RKO (cell line): Measurements from ENCODE around the gene BOLL.
"Not testable (repeated sequence)": the region's sequence is repeated elsewhere in the genome, so short reads cannot be mapped to it uniquely, and the experiment has no call there.

Source experiments
- DNase-seq: peaks from one replicate; pipeline ENCODE4 v3.0.0-alpha.2; 2016; ENCODE audit warnings: low spot score

Gene BOLL

DNA sequence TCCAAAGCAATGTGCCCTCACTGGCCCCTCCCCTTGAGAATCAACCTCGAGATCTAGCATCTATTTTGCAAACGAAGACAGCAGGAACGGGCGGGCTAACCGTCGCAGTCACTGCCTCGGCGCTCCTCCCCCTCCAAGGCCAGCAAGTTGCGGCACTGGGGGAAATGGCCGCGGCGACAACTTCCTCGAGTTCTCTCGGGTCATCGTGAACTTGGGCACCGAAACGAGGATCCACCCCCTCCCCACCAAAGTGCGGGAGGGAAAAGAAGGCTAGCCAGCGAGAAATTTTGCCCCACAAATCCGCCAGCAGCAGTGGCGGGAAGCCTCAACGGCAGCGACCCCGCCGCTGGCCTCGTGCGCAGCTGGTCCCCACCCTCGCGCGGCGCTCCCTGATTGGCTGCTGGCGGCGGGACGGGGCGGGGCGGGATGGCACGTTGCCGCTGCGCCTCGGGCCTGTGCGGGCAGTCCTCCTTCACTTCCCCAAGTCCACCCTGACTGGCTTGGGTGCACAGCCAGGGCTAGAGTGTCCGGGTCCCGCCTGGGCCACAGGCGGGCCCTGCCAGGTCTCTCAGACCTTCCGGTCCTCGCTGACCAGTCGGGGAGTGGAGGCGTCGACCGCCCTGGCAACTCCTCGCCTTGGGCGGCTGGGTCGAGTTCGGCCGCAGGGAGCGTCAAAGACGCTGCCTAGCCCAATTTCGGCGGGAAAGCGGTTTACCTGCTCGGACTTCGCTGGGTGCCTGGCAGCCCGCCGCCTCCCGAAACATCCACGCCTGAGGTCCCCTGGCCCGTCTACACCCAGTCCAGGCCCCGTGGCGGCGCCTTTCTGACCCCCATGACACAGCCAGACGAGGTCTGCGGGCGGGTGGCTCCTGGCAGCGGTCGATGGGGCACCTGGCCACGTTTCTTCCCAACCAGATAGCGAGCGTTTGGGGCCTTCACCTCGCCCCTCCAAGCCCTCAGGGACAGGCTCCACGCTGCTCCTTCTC is at the start of gene BOLL:
TSS of gene BOLL (minus strand) at position 364 of the 986 bp plus-strand sequence. CDS start 3,469 bp downstream, outside the sequence.
- no peak for DNase-seq

DNA sequence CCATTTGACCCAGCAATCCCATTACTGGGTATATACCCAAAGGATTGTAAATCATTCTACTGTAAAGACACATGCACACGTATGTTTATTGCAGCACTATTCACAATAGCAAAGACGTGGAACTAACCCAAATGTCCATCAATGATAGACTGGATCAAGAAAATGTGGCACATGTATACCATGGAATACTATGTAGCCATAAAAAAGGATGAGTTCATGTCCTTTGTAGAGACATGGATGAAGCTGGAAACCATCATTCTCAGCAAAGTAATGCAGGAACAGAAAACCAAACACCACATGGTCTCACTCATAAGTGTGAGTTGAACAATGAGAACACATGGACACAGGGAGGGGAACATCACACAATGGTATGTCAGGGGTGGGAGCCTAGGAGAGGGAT is 49.7 kb upstream of the BOLL start:
- not testable (repeated sequence) for DNase-seq

- DNase-seq, result no peak
Measured at GRCh38 chr2:197828464-197829135, 43.5 kb upstream of the BOLL start.

- no peak for DNase-seq
Measured at GRCh38 chr2:197827618-197828017, 42.5 kb upstream of the BOLL start.

DNA sequence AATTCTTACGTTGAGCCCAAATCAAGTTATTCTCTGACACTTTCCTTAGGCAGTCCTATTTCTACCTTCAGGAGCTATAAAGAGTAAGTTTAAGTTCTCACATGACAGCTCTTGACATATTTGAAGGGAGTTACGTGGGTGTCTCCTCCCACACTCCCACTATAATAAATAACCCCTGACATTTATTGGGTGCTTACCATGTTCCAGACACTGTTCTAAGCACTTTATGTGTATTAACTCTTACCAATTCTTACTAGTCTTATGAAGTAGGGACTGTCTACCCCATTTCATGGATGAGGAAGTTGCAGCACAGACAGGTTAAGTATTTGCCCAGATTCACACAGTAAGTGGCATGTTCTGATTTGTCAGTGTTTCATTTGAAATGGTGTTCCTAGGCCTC is 37.2 kb upstream of the BOLL start:
- no peak for DNase-seq

DNA sequence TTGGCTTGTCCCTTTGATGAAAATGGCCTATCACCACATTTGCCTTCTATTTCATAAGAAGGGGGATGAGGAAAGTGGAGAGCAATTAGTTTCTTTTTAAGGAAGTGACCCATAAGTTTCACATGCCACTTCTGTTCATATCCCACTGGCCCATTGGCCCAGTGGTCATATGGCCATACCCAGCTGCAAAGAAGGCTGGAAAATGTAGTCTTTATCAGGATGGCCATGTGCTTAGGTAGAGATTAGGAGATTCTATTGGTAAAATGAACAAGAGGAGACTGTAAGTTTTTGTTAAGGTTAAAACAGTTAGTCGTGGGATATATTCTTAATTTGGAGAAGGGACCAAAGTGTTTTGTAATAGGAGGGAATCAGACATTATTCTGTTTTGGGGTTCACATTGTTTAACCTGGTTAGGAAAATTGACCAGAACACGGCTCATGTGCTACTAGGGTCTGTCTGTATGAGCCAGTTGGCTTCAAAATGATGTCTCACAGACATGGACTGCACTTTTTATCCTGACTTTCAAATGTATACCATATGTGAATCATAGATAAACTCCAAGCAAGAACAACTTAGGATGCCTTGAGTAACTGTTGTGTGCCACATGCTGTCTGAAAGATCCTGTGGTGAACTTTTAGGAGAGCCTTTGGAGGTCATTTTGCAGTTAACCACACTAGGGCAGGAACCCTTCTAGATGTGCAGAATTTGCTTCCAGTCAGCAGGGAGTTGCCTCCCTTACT is 36.6 kb upstream of the BOLL start:
- no peak for DNase-seq

- DNase-seq, result no peak
Measured at GRCh38 chr2:197814526-197814925, 29.4 kb upstream of the BOLL start.

GRCh38 chr2:197813093-197813787 is 28.1 kb upstream of the BOLL start:
- DNase-seq, result peak; percentile 82

- DNase-seq, result no peak
Measured at GRCh38 chr2:197810491-197810890, 25.4 kb upstream of the BOLL start.

DNA sequence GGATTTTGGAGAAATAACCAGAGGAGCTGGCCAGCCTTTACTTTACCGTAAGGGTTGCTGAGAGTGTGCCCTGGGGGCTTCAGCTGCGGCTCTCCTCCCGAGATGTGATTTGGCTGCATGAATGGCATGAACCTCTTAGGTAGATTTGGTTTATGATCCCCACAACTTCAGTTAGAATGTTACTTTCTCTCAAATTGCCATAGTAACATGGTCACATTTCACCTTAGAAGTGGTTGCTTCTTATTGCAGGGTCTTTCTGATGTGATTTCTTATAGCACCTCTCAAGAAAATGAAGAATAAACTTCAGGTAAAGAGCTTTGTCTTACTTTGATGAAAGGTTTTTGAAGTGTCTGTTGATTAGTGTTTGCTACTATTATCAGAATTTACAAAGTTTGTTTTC is 24.9 kb upstream of the BOLL start:
- DNase-seq, result no peak

DNA sequence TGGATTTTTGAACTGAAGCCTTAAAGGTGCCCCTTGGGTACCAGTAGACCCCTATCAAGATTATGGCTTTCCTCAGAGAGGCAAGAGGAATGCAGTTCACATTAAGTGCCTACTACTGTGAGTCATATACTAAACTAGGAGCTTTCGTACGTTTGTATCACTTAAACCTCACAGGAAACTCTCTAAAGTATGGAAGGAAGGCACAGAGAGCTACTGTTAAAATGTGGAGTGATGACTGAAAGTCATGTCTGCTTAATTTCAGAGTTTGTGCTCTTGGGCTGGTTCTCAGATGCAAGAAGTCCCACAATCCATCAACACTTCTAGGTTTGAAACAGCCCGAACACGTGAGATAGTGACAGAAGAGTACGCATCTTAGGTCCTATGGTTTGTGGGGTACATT is 23.9 kb upstream of the BOLL start:
- no peak for DNase-seq

DNA sequence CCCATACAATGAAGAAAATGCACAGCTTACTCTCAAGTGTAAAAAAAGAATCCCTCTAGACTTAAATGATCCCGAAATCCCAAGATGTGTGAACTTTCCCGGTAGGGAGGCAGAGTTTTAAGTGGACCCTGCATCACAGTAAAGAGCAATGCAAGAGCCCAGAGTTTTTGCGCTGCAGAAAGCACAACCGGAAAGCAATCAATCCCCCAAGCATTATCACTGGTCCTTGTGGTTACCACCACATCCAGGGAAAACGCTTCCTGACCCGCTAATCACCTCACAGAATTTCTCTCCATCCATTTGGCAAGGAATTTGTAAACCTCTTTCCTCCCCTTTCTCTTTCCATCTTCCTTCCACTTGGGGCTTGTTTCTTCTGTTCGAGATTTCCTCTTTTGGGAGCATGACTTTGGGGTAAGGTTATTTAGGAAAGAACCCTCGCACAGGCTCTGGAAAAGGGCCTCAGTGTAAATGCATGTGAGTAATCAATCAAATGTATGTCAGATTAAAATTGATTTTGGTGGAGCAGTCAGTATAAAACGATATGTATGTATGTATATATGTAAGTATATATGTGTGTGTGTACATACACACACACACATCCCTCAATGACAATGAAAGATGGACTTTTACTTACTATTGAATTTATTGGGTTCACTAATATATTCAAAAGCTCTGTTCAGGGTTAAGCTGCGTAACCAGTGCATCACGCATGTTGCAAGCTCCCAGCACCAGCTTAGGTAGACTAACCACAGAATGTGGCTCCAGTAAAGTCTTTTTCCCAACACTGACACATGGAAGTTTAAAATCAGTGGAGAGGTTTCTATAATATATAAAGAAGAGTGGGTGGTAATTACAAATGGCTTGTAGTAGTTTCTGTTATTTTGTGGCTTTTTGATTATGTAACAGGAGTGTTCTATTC is 20.9 kb upstream of the BOLL start:
- DNase-seq, result no peak

GRCh38 chr2:197804758-197805714 is 19.9 kb upstream of the BOLL start:
- DNase-seq, result no peak

- no peak for DNase-seq
Measured at GRCh38 chr2:197804049-197804757, 19.1 kb upstream of the BOLL start, which contains the start of gene PLCL1. Gene PLCL1, plus strand, starts transcription at chr2:197804593.

DNA sequence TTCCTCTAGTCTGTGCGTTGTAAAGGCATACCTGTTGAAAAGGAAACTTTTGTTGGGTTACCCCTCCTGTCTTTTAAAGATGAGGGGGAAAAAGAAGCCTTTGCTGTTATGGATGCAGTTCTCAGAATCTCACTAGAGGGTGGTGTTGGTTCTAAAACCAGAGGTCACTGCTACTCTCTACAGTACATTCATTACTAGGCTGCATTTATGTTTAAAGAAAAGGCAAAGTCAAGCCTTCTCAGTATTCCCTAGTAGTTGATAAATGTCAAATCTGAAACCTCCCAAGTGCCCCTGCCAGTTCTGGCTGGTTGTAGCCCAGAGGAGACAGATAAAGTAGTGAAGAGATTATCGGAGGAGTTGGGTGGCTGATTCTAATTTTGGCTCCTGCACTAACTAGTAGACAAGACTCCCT is 17.9 kb upstream of the BOLL start:
- DNase-seq, result peak; percentile 61

- no peak for DNase-seq
Measured at GRCh38 chr2:197801033-197801432, 15.9 kb upstream of the BOLL start.

- DNase-seq, result no peak
Measured at GRCh38 chr2:197800091-197800490, 15.0 kb upstream of the BOLL start.

DNA sequence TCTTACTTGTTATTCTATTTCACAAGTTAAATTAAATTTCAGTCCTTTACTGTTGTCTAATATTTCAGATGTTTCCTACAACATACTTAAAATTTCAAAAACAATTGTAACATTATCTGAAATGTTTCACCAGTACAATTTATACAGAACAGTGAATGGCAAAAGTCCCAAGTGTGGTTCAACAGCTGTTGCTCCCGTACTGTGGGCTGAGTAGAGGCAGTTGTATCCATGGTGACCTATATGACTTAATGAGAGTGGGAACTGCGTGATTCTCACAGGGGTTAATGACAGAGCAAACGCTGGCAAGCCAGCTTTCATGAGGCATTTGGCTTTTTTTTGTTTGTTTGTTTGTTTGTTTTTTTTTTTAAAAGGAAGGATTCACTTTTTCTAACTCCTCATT is 13.9 kb upstream of the BOLL start:
- DNase-seq, result no peak

- DNase-seq, result no peak
Measured at GRCh38 chr2:197798187-197798586, 13.1 kb upstream of the BOLL start.
